Activated CD4-positive, alpha-beta T cell treated with anti-CD3 and anti-CD28 coated beads, Interleukin-2, amount 10 ng/mL, durations not matched to agents 24 days and 14 days (primary cell): ENCODE measurements around the gene SYT5. TPM values are rescaled to one million over a fixed set of nuclear protein-coding genes. Genes with fewer than 3 reads are reported as not detected.
A peak's percentile ranks its signal among the peaks of the same experiment; 100 is the strongest.
"Not testable (repeated sequence)": the region's sequence is repeated elsewhere in the genome, so short reads cannot be mapped to it uniquely, and the experiment has no call there.

Experiments
- DNase-seq: peaks from one replicate; pipeline ENCODE4 v3.0.0; 2022
- H3K27ac Mint-ChIP-seq: one replicate; pipeline ENCODE4 v1.8.0; 2022; ENCODE audit warnings: mild to moderate bottlenecking, mixed read lengths
- H3K27me3 Mint-ChIP-seq: one replicate; pipeline ENCODE4 v1.8.0; 2022; ENCODE audit warnings: mixed read lengths
- H3K36me3 Mint-ChIP-seq: one replicate; pipeline ENCODE4 v1.8.0; 2022; ENCODE audit warnings: low read depth, mild to moderate bottlenecking, mixed read lengths
- H3K4me1 Mint-ChIP-seq: one replicate; pipeline ENCODE4 v1.8.0; 2021; ENCODE audit warnings: mixed read lengths
- H3K4me3 Mint-ChIP-seq: one replicate; pipeline ENCODE4 v1.8.0; 2022; ENCODE audit warnings: mild to moderate bottlenecking, moderate library complexity, mixed read lengths
- H3K9me3 Mint-ChIP-seq: one replicate; pipeline ENCODE4 v1.8.0; 2021; ENCODE audit warnings: mixed read lengths
- intact Hi-C: fragments of 100-400 bp; cut with micrococcal nuclease; formaldehyde crosslinking; loops from one replicate; pipeline ENCODE4 v1.15.1; 2023
- total RNA-seq: library from RNA; stranded (reverse); gene quantifications from 2 replicates; pipeline ENCODE4 v1.2.3, GENCODE V29; 2022

The SYT5 gene
- total RNA-seq, 1 donor from 2014 or later: not detected

DNA sequence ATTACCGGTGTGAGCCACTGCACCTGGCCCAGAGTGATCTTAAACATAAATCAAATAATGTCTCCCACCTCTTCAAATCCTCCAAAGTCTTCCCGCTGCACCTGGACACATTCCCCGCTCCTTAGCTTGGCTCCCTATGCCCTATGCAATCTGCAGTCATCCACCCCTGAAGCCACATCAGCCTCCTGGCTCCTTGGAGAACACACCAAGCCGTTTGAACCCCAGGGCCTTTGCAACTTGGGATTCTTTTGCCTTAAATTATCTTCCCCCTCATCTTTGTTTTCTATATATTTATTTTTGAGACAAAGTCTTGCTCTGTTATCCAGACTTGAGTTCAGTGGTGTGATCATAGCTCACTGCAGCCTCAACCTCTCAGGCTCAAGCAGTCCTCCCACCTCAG is 11.0 kb downstream of the SYT5 start:
- intact Hi-C loops: no loop called here
- H3K27ac Mint-ChIP-seq: no peak overlapping the region
- H3K4me1 Mint-ChIP-seq: peaks cover 17% of the 10 kb centered on the region
- DNase-seq: no peak
- H3K9me3 Mint-ChIP-seq: no peaks in the 10 kb centered on the region
- H3K27me3 Mint-ChIP-seq: peaks cover 69% of the 10 kb centered on the region
- H3K36me3 Mint-ChIP-seq: no peaks in the 10 kb centered on the region
- no peak overlapping the region for H3K4me3 Mint-ChIP-seq

- Mint-ChIP-seq H3K27me3 (peaks cover 55% of the 10 kb centered on the region), H3K36me3 (no peaks in the 10 kb centered on the region), H3K9me3 (no peaks in the 10 kb centered on the region), H3K4me3 (peak within 1 kb of the TSS; percentile 84), H3K27ac (peak within 1 kb of the TSS; percentile 13), H3K4me1 (peaks cover 11% of the 10 kb centered on the region)
- intact Hi-C loops: loop anchor here (1.0 to 2.0 kb wide), 4 partner anchors 13 to 173 kb away; partner anchors contain the start of genes KMT5C and PPP1R12C
- DNase-seq: peak; percentile 93
Measured at GRCh38 chr19:55166530-55167268, 13.4 kb downstream of the SYT5 start, which contains the start of gene DNAAF3. DNAAF3 (minus strand) TSS chr19:55166613; CDS start chr19:55166413, 200 bp downstream.

DNA sequence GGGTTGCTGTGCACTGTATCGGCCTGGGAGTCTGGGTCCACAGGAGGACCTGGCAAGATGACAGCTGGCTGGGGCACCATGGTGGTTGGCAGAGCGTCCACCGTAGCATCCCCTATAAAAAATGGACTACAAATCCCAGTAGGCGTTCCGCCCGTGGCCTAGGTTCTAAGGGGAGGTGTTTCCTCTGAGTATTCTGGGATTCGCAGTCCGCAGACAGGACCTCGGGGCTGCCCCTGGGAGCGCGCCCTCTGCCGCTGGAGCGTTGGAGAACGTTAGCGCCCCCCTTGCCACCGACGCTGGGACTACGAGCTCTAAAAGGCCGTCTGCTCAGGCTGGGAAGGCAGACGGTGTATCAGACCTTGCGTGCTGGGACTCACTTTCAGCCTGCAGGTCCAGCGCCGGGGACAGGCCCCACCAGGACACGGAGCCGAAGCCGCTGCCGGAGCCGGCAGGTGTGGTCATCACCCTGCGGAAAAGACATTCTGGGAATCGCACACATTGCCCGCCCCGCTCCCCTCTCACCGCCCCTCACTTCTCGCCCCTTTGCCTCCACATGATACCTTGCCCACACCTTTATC is 14.0 kb downstream of the SYT5 start:
- Mint-ChIP-seq H3K9me3 (no peaks in the 10 kb centered on the region), H3K4me3 (peak overlapping the region; percentile 84), H3K27ac (peak overlapping the region; percentile 13), H3K27me3 (peaks cover 50% of the 10 kb centered on the region), H3K36me3 (no peaks in the 10 kb centered on the region), H3K4me1 (peaks cover 11% of the 10 kb centered on the region)
- DNase-seq: peak; percentile 78
- intact Hi-C loops: loop anchor here (1.0 to 2.0 kb wide), 4 partner anchors 13 to 173 kb away; partner anchors contain the start of genes KMT5C and PPP1R12C

- no peak overlapping the region for H3K4me3 Mint-ChIP-seq
- peaks cover 44% of the 10 kb centered on the region for H3K27me3 Mint-ChIP-seq
- H3K4me1 Mint-ChIP-seq: peaks cover 10% of the 10 kb centered on the region
- no peaks in the 10 kb centered on the region for H3K9me3 Mint-ChIP-seq
- no peak overlapping the region for H3K27ac Mint-ChIP-seq
- DNase-seq: no peak
- intact Hi-C loops: loop anchor here (2.0 to 5.0 kb wide), 3 partner anchors 21 to 281 kb away; partner anchors contain the start of gene SHISA7
- H3K36me3 Mint-ChIP-seq: no peaks in the 10 kb centered on the region
Measured at GRCh38 chr19:55161571-55162322, 18.3 kb downstream of the SYT5 start.

DNA sequence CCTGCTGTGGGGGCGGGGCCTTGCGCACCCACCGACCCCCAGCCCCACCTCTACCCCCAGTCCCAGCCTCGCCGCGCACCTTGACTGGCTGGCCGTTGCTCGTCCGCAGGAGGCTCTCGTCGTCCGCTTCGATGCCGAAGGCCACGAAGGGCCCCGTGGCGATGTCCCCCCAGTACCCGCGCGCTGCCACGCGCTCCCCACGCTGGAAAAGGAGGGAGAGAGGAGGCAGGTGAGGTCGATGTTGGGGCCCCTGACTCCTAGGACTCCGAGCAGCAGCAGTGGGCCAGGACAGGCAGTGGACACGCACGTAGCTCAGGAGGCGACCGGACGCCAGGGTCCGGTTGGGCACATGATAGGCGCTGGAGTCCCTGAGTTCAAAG is 19.1 kb downstream of the SYT5 start:
- intact Hi-C loops: loop anchor here (2.0 to 5.0 kb wide), 3 partner anchors 20 to 281 kb away; partner anchors contain the start of gene SHISA7
- Mint-ChIP-seq H3K36me3 (no peaks in the 10 kb centered on the region), H3K27ac (no peak overlapping the region), H3K9me3 (no peaks in the 10 kb centered on the region), H3K27me3 (peaks cover 43% of the 10 kb centered on the region), H3K4me3 (no peak overlapping the region), H3K4me1 (peaks cover 6% of the 10 kb centered on the region)
- no peak for DNase-seq

DNA sequence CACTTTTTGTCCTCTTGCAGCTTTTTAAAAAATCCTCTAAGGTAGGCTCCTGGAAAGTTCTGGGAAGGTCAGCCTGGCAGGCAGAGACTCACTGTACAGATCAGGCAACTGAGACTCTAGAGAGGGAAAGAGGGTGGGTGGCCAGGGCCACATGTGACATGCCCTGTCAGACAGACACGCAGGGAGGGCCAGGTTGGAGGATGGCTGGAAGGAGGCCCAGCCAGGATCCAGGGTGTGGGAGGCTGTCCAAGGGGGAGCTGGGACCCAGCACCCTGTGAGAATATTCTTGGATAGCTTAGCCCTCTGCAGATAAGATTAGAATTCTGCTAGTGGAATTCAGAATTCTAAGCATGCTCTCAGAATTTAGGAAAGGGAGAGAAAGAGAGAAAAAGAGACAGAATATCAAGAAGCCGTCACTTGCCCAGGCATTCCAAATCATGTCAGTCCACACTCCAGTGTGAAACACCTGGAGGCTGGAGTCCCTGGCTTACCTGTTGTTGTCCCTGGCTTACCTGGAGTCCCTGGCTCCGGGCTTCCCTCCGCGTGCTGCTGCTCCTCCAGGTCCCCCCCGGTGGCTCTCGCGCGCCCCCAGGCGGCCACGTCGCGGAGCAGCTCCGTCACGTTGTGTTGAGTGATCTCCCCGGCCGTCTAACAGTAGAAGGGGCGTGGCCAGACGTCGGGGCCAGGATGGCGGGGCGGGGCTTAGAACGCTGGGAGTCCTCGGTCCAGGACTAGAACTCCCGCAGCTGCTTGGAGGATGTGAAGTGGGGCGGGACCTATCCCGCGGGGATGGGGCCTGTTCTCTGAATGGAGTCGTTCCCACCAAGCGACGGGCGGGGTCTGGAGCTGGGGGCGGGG is 19.7 kb downstream of the SYT5 start:
- Mint-ChIP-seq H3K9me3 (no peaks in the 10 kb centered on the region), H3K27ac (peak overlapping the region; percentile 37), H3K4me3 (peak overlapping the region; percentile 34), H3K27me3 (peaks cover 37% of the 10 kb centered on the region), H3K4me1 (peaks cover 6% of the 10 kb centered on the region), H3K36me3 (no peaks in the 10 kb centered on the region)
- DNase-seq: peak; percentile 97
- intact Hi-C loops: loop anchor here (2.0 to 5.0 kb wide), 3 partner anchors 20 to 282 kb away; partner anchors contain the start of gene SHISA7

GRCh38 chr19:55158848-55159749 is 21.0 kb downstream of the SYT5 start:
- DNase-seq: no peak
- intact Hi-C loops: no loop called here
- H3K36me3 Mint-ChIP-seq: no peaks in the 10 kb centered on the region
- no peaks in the 10 kb centered on the region for H3K9me3 Mint-ChIP-seq
- H3K27ac Mint-ChIP-seq: no peak overlapping the region
- no peak overlapping the region for H3K4me3 Mint-ChIP-seq
- peaks cover 34% of the 10 kb centered on the region for H3K27me3 Mint-ChIP-seq
- H3K4me1 Mint-ChIP-seq: peaks cover 8% of the 10 kb centered on the region

DNA sequence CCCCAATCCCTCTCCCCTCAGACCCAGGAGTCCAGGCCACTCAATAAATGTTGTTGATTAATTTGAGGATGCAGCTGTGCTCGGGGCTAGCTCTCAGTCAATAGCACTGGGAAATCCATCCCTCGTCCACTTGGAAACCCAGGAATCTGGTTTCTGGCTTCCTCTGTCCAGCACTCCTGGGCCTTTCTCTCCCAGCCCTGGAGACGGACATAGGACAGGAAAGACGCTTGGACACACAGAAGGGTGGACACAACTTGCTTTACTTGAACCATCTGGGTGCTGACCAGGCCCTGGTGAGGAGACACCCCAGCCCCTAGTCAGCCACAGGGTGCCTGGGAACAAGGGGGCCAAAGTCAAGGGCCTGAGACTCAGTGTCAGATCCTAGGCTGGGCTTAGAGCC is 21.7 kb downstream of the SYT5 start:
- Mint-ChIP-seq H3K36me3 (no peaks in the 10 kb centered on the region), H3K27me3 (peaks cover 30% of the 10 kb centered on the region), H3K9me3 (peaks cover 4% of the 10 kb centered on the region), H3K27ac (no peak overlapping the region), H3K4me1 (peaks cover 11% of the 10 kb centered on the region), H3K4me3 (no peak overlapping the region)
- DNase-seq: no peak
- intact Hi-C loops: no loop called here

DNA sequence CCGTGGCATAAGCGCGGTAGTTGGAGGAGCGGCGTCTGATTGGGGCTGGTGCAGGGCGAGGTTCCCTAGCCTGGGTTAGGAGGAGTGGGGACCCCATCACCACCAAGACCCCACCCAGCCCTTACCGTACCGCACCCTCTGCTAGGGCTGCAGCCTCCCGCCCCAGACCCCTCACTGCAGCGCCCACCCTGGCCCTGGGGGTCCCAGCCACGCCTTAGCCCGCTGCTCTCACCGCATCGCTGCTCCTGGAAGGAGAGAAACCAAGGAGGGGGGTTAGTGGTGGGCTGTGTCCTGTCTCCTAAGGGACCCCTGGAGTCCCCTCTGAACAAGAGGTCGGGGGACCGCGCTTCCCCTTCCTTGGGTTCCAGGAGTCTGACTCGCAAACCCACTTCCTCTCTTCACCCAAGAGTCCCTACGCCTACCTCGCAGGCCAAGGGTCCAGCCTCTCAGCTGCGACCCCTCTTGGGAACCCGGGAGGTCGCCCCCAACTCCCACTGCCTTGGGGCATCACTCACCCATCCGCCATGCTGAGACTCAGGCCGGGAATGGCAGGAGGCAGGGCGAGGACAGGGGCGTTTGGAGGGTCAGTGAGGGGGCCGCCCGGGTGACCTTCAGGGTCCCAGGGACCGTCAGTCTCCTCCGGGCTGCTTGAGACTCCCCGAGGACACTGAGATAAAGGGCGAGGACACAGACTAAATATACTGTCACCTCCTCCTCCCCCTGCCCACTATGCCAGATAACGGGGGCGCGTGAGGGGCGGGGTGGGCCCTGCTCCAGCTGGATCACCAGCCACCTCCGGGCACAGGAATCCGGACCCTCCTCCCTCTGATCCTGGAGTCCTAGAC is 22.8 kb downstream of the SYT5 start, which contains the start of gene TNNI3:
Gene TNNI3, minus strand, starts transcription at position 669 of the 845 bp plus-strand sequence. Its CDS starts 143 bp downstream, at position 526.
- Mint-ChIP-seq H3K4me3 (no peak within 1 kb of the TSS), H3K27ac (no peak within 1 kb of the TSS), H3K4me1 (peaks cover 11% of the 10 kb centered on the region), H3K27me3 (peaks cover 27% of the 10 kb centered on the region), H3K9me3 (peaks cover 5% of the 10 kb centered on the region), H3K36me3 (no peaks in the 10 kb centered on the region)
- intact Hi-C loops: no loop called here
- no peak for DNase-seq

GRCh38 chr19:55156202-55157063 is 23.7 kb downstream of the SYT5 start:
- peaks cover 27% of the 10 kb centered on the region for H3K27me3 Mint-ChIP-seq
- H3K36me3 Mint-ChIP-seq: peaks cover 4% of the 10 kb centered on the region
- peaks cover 17% of the 10 kb centered on the region for H3K4me1 Mint-ChIP-seq
- H3K4me3 Mint-ChIP-seq: peak overlapping the region; percentile 17
- peak; percentile 76 for DNase-seq
- H3K9me3 Mint-ChIP-seq: peaks cover 11% of the 10 kb centered on the region
- intact Hi-C loops: no loop called here
- H3K27ac Mint-ChIP-seq: no peak overlapping the region

GRCh38 chr19:55155784-55156183 is 24.3 kb downstream of the SYT5 start:
- Mint-ChIP-seq H3K9me3 (peaks cover 11% of the 10 kb centered on the region), H3K27me3 (peaks cover 27% of the 10 kb centered on the region), H3K4me1 (peaks cover 17% of the 10 kb centered on the region)
- H3K36me3 Mint-ChIP-seq, intact Hi-C loops, DNase-seq, H3K4me3 Mint-ChIP-seq, H3K27ac Mint-ChIP-seq: not testable (repeated sequence)
